Umbilical cord (tissue), 2 donors: ENCODE data around the gene KRT5. TPM values are rescaled to one million over a fixed set of nuclear protein-coding genes. Genes with fewer than 3 reads are reported as not detected.
"Not testable (repeated sequence)": the region's sequence is repeated elsewhere in the genome, so short reads cannot be mapped to it uniquely, and the experiment has no call there.

Experiments
- DNase-seq: peaks from one replicate; pipeline ENCODE4 v3.0.0-alpha.2; 2015; ENCODE audit warnings: low spot score
- total RNA-seq: library from RNA; depleted of rRNA; stranded (reverse); fragments of >200 nt; gene quantifications from one replicate; pipeline ENCODE4 v1.2.3, GENCODE V29; 2014; ENCODE audit warnings: low replicate concordance; ENCODE audit not compliant: insufficient read depth

The KRT5 gene
- total RNA-seq, 1 donor from 2014 or later: 446 TPM

- DNase-seq: peak; percentile 33
These were observed 24.8 kb downstream of the KRT5 start for GRCh38 chr12:52495389-52495788.

DNA sequence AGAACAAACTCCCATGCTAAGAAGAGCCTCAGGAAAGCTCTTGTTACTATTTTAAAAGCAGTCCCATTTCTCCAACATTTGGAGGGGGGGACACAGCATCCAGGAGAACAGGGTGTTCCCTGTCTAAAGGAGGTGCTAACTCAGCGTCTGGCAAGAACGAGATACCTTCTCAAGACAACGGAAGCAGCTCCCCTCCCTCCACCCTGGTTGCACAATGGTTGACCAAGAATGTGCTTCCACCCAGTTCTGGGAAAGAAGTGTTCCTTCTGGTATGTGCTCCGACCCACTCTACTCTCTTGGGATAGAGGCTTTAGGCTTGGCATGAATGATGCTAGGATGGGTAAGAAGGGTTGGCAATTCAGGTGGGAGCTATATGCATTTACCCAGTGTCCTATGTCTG, 25.7 kb downstream of the KRT5 start:
- peak; percentile 54 for DNase-seq

GRCh38 chr12:52494100-52494499, 26.1 kb downstream of the KRT5 start:
- no peak for DNase-seq

DNA sequence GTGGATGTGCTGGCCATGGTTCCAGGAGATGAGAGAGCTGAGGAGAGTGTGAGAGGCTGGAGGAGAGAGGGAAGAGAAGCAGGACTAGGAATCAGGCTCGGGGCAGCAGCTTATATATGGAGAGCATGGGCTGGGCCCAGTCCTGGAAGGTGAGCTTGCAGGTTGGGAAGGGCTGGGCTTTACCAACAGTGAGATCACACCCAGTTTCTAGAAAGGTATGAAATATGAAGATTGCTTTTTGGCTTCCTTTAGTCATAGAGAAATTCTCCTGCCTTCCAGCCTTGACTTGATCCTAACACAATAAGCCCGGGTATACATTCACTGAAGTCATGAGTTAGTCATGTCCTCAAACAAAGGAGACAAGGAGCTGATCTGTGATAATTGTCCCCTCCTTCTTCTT, 27.0 kb downstream of the KRT5 start, which contains the start of gene KRT6A:
TSS of gene KRT6A (minus strand) at position 86 of the 400 bp plus-strand sequence. CDS start at position 17, 69 bp downstream.
- DNase-seq: no peak

DNA sequence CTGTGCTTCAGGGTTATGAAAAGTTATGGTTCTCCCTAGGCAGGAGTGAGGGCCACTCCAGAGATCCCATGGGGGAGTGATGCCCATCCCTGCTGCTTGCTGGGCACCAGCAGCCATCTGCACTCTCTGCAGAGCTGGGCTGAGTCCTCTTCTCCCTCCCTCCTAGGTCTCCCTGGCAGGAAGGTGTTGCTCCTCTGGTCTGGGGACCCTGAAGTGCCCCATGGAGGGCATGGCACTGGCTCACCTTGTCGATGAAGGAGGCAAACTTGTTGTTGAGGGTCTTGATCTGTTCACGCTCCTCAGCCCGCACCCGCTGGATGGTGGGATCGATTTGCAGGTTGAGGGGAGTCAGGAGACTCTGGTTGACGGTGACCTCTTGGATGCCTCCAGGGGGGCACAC, 27.8 kb downstream of the KRT5 start:
- not testable (repeated sequence) for DNase-seq

DNA sequence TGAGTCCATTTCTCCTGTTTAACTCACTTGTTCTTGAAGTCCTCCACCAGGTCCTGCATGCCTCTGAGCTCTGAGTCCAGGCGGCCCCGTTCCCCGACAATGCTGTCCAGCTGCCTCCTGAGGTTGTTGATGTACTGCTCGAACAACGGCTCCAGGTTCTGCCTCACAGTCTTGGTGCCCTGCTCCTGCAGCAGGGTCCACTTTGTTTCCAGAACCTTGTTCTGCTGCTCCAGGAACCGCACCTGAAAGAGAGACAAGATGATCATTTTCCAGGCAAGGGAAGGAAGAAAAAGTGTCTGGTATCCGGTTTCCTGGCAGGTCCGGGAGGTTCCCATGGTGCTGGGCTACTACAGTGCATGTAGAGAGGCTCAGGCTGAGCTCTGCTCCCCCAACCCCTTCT, 28.7 kb downstream of the KRT5 start:
- DNase-seq: not testable (repeated sequence)

GRCh38 chr12:52488736-52489135, 31.5 kb downstream of the KRT5 start:
- no peak for DNase-seq

DNA sequence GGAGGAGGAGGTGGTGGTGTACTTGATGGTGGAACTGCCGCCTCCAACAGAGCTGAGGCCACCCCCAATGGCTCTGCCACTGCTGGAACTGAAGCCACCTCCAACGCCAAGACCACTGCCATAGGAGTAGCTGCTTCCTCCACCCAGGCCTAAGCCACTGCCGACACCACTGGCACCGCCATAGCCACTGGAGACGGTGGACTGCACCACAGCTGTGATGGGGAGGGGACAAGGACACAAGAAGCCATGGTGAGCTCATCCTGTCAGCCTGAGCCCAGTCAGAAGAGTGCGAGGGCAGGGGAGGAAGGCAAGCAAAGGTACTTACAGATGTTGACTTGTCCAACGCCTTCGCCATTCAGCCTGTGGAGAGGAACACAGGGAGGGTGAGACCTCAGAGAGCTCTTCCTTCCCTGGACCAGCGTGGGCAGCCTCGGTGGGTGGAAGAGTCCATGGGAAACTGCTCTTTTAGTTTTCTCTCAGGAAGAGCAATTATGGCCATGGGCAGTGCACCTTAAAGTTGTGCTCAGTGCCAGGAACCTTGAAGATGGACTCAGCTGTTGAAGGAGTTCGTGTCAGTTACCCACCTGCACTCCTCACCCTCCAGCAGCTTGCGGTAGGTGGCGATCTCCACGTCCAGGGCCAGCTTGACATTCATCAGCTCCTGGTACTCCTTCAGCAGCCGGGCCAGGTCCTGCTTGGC, 32.3 kb downstream of the KRT5 start:
- not testable (repeated sequence) for DNase-seq

DNA sequence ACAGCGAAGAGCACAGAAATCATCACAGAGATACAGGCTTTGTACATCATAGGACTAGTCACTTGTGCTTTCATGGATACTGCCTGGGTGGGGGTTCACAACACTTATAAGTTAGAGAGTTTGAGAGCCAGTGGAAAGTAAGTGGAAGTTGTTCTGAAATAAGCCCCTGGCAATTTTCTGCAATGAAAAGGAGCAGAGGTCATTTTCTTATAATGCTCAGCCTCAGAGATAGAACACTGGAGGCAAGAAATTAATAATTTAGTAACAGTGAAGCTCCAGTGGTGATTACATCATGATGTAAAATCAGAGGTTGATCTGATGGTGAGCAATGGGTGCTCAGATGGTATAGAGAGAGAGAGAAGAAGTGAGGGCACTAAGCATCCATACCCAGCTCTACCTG, 33.0 kb downstream of the KRT5 start:
- DNase-seq: no peak

DNA sequence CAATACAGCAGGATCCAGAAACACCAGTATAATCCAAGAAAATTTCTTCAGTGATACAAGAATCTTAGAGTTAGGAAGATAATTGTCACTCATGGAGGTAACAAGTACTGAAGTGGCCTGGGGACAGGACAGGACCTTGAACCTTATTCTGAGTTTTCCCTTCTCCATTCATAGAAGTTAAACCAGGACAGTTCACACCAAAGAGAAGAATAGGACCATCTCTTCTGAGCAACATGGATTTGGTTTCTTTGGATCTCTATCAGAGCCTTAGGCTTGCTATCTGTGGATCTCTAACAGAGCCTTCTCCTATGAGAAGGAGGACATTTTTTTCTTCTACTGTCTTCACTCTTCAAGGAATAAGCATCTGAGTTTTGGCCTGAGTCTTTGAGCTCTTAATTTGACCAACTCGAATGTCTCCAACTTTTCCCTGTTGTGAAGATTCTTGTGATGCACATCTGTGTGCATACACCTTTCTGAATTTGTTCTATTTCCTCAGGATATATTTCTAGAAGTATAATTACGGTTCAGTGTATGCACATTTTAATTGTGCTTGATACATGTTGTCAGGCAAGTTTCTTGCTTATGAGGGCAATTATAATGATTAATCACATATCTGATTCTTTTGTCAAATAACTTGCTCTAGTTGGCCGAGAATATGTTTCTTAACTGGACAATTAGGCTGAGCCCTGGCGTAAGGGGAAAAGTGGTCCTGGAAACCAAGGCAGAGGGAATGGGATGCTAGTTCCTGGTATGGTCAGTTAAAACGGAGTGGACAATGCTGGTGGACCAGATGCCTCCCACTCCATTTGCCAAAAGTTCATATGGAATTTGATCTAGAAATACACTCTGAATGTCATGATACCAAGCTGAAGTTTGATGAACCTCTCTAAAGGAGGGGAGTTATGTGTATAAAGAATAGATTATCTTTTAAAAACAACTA, 33.8 kb downstream of the KRT5 start:
- no peak for DNase-seq

GRCh38 chr12:52480073-52480472, 40.1 kb downstream of the KRT5 start:
- DNase-seq: no peak

GRCh38 chr12:52477651-52478050, 42.5 kb downstream of the KRT5 start:
- DNase-seq: no peak

- DNase-seq: no peak
These were observed 46.0 kb downstream of the KRT5 start for GRCh38 chr12:52474212-52474611.

GRCh38 chr12:52473768-52474167, 46.4 kb downstream of the KRT5 start, which contains the start of gene KRT6C:
KRT6C (minus strand) TSS chr12:52473805; CDS start chr12:52473737, 68 bp downstream.
- DNase-seq: peak; percentile 63

GRCh38 chr12:52469853-52470252, 50.3 kb downstream of the KRT5 start:
- DNase-seq: no peak

DNA sequence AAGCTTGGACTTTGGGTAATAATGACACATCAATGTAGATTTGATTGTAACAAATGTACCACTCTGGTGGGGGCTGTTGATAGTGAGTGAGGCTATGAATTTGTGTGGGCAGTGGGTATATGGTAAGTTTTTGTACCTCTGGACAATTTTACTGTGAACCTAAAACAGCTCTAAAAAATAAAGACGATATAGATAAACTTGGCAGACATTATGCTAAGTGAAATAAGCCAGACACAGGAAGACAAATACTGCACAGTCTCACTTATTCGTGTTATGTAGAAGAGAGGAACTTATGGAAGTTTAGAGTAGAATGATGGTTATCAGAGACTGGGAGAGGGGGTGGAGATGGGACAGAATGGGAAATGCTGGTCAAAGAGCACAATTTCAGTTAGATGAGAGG, 55.3 kb downstream of the KRT5 start:
- DNase-seq: peak; percentile 94

Other genes with a start within 250 kb of the KRT5 start
- not detected for gene KRT86, start 245.7 kb downstream of the KRT5 start, total RNA-seq
- gene KRT81, start 228.9 kb downstream of the KRT5 start, total RNA-seq: 2.9 TPM
- not detected for gene KRT83, start 199.0 kb downstream of the KRT5 start, total RNA-seq
- not detected for gene KRT85, start 152.9 kb downstream of the KRT5 start, total RNA-seq
- gene KRT84, start 134.7 kb downstream of the KRT5 start, total RNA-seq: 2.2 TPM
- 1.7 TPM for gene KRT82, start 114.1 kb downstream of the KRT5 start, total RNA-seq
- gene KRT75, start 86.0 kb downstream of the KRT5 start, total RNA-seq: not detected
- 8.2 TPM for gene KRT6B, start 68.2 kb downstream of the KRT5 start, total RNA-seq
- 2.6 TPM for gene KRT6C, start 46.6 kb downstream of the KRT5 start, total RNA-seq
- 701 TPM for gene KRT6A, start 27.1 kb downstream of the KRT5 start, total RNA-seq
- gene KRT71, start 32.8 kb upstream of the KRT5 start, total RNA-seq: not detected
- 3.4 TPM for gene KRT74, start 53.4 kb upstream of the KRT5 start, total RNA-seq
- 1.2 TPM for gene KRT72, start 81.1 kb upstream of the KRT5 start, total RNA-seq
- not detected for gene KRT73, start 98.2 kb upstream of the KRT5 start, total RNA-seq
- 0.48 TPM for gene KRT2, start 131.8 kb upstream of the KRT5 start, total RNA-seq
- 4.1 TPM for gene KRT1, start 160.0 kb upstream of the KRT5 start, total RNA-seq
- gene KRT77, start 183.1 kb upstream of the KRT5 start, total RNA-seq: 0.96 TPM